Measurements from ENCODE around the gene COLEC12.
"Not testable (repeated sequence)": the region's sequence is repeated elsewhere in the genome, so short reads cannot be mapped to it uniquely, and the experiment has no call there.

COLEC12 gene

DNA sequence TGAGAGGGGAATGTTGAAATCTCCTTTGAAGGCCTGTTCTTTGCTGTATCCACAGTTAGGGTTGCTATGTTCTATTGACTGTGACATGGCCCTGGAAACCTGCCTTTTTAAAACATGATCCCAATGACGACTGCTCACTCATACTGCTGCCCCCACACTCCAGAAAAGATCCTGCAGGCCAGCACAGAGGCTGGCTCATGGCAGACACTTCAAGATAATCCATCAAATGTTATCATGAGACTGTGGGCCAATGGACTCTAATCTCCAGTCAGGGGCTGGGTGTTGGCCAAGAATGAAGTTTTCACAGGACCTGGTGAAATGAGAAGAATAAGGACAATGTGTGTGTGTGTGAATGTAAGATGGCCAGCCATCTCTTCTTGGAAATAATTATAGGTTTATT is 173.7 kb downstream of the COLEC12 start:
- DNase-seq (ENCODE audit: low read depth in 2 of 2) = no peak

DNA sequence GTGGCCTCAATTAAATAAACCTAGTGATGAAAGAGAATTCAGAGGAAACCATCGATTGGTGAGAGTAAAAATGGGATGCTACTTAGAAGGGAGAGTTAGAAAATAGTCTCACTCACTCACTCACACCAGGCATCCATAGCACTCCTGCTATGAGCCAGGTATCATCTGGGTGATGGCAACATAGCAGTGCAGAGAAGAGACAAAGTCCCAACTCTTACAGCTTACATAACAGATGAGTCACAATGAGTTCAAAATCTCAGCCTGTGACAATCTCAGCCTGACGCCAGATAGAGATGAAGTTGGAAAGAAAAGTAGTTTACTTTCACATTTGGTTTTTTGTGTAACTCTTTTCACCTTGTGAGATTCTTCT is 177.3 kb downstream of the COLEC12 start:
- no peak for DNase-seq (ENCODE audit: low read depth in 2 of 2)

DNA sequence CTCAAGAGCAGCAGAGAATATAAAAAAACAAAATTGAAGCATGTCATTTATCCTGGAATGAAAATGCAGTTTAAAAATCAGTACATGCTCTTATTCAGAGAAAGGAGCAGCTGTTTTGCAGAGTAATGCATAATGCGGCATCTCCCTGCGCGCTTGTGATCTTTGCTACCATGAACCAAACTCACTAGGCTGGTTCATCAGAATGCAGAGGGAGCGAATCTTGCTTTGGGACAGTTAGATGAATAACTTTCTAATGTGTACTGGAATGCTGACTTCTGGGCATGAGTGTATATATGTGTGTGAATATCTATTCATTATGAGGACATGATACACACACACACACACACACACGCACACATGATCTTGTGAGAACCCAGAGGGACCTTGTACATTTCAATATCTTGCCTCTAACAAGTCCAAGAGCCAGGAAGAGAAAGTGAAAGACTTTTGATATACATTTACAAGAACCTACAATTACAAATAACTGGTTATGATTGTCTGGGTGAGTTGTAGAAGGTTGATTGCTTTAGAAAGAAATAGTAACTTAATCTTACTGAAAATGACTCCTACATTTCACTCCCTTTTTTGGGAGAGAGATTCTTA is 178.5 kb downstream of the COLEC12 start:
- no peak for DNase-seq (ENCODE audit: low read depth in 2 of 2)

DNA sequence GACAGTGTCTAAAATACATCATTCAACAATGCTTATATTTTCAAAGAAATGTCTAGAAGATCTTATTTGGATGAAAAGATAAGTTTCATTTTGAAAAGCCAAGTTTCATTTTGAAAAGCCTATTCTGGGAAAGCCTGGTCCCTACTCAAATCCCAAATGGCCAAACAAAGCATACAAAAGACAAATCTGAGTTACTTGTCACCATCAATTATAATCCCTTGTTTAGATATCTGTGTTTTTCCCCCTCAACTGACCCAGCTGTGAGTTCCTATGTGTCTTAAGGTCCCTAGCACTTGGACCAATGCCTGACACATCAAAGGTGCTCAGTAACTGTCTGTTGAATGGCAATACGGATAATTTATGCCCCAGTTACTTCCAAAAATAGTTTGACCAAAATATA is 180.3 kb downstream of the COLEC12 start:
- no peak for DNase-seq (ENCODE audit: low read depth in 2 of 2)

DNA sequence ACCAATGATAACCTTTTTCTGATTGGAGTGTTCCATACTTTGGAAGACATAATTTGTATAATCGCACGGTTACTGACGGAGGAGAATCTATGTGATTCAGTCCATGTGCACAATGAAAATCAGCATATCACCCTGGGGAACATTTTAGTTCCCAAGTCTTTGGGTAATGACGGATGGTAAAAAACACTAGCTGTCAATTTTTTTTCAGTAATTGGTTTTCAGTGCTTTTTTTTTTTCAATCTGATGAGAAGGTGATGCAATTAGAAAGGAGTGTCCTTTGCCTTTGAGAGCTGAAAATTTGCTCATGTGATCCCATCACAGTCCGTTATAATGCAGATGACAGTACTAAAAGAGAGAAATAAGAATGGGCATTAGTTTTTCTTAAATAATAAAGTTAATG is 180.8 kb downstream of the COLEC12 start:
- DNase-seq (ENCODE audit: low read depth in 2 of 2) = no peak

DNA sequence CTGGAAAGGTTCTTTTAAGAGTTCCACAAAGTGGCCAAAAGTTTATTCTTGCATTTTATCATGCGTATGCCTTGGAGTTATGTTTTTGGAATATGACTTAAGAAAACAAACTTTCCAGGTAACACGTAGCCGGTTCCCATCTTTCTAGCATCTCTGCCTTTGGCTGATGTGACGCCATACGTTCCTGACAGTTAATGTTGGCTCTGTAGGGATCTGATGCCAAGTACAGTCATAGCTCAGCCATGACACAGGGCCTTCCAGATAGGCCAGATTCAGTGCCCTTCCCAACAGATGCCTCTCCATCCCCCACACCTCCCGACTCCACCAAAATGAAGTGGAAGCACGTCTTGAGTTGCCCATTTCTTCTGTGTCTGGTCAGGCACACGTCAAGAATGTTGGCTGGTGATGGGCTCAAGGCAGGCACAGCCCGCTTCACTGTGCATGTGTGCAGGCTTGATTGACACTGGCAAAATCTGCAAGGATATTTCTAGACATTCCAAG is 181.7 kb downstream of the COLEC12 start:
- no peak for DNase-seq (ENCODE audit: low read depth in 2 of 2)

DNA sequence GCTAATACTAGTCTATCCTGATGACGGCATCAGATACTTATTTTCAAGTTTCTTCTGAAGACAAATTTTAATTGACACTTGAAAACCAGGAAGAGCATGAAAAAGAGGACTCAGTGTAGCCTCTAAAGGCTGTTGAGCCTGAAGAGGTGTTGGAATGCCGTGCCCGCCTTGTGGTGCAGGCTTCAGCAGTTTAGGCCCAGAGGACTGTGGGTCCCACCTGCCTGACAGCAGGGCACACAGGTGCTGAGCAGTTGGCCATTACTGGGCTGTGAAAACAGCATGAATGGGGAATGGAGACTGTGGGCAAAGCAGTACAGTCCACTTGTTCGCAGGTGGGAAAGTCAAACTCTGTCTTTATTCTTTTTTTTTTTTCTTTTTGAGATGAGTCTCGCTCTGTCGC is 182.9 kb downstream of the COLEC12 start:
- no peak for DNase-seq (ENCODE audit: low read depth in 2 of 2)

DNA sequence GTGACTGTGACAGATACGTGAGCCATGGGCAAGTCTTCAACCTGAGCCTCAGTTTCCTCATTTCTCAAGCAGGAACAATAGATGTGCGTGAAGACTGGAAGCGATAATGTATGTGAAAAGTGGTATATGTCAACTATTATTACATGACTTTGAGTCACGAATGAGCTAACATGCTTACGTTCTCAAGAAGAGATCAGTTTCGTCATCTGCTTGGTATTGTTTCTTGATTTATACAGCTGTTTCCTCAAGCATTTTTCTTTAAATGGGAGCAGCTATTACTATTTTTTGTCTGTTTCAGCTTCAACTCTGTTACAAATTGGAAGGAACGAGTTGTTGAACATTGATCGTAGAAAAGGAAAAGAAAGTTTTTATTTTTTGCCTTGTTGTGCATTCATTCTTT is 184.1 kb downstream of the COLEC12 start:
- no peak for DNase-seq (ENCODE audit: low read depth in 2 of 2)

DNA sequence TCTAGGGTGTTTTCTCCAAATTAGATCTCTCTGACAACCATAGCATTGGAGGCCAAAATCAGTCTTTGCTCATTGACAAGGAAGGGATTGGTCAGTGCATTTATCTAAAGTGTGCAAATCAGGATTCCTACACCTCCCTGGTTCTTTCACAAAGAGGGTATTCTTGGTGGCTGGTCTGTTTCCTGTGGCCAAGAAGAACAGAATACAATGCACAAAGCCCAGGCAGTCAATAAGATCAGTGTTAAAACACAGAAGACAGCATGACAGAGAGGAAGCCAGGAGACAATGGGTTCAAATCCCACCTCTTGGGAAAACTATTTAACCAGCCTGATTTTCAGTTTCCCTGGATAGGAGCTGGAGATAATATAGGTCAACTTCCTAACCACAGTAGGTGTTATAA is 186.6 kb downstream of the COLEC12 start:
- no peak for DNase-seq (ENCODE audit: low read depth in 2 of 2)

DNA sequence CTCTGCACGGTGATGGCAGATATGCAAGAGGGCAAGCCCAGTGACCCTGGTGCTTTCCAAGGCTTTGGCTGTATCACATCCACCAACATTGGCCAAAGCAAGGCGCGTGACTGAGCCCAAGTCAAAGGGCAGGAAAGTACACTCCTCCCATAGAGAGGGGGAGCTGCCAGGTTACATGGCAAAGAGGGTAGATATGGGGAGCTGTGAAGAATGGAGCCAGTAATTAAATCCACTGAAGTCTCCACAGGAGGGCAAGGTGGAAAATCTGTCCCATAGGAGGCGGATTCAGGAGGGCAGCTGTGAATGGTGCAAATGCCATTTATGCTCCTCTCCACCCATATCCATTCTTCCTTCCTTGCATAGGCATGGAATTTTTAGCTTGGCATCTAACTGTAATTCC is 188.1 kb downstream of the COLEC12 start:
- DNase-seq (ENCODE audit: low read depth in 2 of 2) = no peak

DNA sequence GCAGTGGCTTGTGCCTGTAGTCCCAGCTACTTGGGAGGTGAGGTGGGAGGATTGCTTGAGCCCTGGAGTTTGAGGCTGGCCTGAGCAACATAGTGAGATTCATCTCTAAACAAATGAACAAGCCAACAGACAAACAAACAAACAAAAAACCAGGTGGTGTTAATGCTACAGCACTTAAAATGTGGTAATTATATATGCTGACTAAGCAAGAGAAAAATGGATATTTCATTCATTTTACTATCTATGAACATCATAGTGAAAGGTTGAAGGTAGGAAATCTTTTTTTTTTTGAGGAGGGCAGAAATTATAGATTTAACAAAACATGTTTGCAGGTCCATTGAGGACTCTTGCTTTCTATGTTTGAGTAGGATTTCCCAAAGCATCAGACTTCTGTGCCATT is 190.5 kb downstream of the COLEC12 start:
- no peak for DNase-seq (ENCODE audit: low read depth in 2 of 2)

DNA sequence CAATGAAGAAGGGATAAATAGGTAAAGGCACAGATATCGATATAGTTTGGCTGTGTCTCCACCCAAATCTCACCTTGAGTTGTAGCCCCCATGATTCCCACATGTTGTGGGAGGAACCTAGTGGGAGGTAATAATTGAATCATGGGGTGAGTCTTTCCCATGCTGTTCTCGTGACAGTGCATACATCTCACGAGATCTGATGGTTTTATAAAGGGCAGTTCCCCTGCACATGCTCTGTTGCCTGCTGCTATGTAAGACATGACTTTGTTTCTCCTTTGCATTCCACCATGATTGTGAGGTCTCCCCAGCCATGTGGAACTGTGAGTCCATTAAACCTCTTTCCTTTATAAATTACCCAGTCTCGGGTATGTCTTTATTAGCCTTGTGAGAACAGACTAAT is 192.4 kb downstream of the COLEC12 start:
- DNase-seq (ENCODE audit: low read depth in 2 of 2) = not testable (repeated sequence)

DNA sequence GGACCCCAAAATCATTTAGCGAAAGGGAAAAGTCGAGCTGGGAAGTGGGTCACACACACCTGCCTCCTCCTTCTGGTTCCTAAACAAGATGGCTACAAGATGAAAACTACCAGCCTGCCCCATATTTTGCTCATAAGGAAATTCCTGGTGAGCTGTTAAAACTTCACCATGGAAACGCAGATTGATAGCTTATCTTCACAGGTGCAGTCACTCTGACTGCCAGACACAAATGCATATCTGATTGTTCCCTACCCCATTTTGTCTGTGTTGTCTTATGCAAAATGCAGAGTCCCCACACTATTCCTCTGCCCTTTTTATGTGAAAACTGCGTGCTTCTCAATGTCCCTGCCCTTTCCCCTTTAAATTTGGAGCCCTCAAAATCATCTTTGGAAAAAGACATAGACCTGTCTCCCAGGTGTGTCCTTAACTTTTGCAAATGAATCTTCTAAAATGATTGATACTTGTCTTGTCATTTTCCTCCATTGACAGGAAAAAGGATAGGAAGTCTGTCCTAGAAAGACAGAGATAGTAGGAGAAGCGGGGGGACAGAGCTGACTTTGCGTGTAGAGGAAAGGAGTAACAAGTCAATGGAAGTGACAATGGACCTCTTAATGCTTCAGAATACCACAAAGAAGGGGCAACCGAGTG is 193.8 kb downstream of the COLEC12 start:
- no peak for DNase-seq (ENCODE audit: low read depth in 2 of 2)

DNA sequence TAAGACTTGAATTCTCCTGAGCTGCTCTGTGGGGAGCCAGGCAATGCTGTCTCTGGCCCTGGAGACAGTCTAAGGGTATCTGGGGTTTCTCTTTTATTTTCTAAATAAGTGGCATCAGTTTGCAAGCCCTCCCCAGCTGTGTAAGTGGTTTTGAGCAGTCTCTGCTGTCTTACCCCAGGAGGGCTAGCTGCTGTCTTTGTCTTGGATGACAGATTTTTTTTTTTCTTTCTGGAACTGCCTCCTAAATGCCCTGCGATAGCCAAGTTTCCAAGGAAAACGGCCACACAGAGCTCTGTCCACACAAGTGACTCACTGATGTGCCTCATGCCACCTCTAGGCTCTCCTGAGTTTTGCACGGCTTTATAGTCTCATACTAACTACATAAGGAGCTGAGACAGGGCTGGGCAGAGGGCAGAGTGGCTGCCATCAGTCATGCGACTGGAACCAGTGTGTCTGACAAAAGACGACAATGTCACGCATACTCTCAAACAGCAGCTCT is 195.4 kb downstream of the COLEC12 start:
- no peak for DNase-seq (ENCODE audit: low read depth in 2 of 2)

DNA sequence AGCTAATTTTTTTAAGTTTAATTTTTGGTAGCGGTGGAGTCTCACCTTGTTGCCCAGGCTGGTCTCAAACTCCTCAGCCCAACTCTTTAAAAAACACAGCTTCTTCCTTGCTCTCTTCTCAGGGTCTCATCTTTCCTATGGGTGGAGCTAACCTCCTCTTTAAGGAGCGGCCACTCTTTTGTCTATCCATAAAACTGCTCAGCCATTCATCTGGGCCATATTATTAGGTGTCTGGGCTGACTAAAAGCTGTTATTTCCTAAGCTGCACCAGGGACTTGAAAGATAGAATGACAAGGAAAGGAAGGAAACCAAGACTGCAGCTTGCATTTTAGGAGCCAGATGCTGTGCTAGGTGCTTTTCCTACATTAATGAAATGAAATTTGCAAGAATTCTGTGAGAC is 196.9 kb downstream of the COLEC12 start:
- DNase-seq (ENCODE audit: low read depth in 2 of 2) = no peak

DNA sequence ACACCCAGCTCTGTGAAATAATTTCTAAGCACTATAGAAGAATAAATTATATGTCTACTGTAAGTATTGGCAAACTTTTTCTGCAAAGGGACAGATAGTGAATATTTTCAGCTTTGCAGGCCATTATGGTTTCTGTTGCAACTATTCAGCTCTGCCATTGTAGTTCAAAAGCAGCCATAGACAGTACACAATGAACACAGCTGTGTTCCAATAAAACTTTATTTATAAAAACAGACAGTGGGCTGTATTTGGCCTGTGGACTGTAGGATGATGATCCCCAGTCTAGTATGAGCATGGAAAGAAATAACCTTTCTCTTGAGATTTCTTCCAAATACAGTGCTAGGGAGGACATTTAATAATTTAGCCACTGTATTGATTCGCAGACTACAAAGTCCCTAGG is 197.5 kb downstream of the COLEC12 start:
- no peak for DNase-seq (ENCODE audit: low read depth in 2 of 2)

DNA sequence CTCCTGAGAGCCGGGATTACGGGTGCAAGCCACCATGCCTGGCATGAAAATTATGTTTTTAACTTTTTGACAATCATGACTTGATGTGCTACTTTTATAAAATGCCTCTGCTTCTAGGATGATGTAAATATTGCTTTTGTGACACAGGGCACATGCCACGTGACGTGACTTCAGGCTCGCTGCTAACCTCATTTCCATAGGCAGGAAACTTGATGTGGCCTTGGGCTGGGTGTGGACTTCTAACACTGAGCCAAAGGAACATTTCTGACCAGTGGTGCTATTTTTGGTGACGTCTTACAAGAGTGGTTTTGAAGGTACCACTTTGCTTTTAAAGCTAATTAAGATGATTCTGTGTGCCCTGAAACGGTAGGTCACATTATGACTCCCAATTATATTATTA is 198.4 kb downstream of the COLEC12 start:
- DNase-seq (ENCODE audit: low read depth in 2 of 2) = no peak

DNA sequence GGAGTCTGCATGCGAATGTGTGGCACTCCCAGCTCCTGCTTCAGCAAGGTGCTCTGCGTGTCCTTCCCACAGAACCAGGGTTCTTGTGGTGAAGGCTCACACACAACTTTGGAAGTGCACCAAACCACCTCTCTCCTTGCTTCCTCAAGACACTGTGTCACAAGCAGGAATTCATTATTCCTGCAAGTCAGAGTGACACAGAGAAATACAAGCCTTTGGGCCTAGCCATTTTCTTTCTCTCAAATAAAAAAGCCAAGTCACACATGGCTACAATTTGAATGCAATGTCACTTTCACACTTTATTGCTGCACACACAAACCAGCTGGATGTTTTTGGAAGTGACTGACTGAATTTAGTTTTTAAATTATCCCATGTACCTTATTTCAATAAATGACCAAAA is 202.6 kb downstream of the COLEC12 start:
- no peak for DNase-seq (ENCODE audit: low read depth in 2 of 2)

DNA sequence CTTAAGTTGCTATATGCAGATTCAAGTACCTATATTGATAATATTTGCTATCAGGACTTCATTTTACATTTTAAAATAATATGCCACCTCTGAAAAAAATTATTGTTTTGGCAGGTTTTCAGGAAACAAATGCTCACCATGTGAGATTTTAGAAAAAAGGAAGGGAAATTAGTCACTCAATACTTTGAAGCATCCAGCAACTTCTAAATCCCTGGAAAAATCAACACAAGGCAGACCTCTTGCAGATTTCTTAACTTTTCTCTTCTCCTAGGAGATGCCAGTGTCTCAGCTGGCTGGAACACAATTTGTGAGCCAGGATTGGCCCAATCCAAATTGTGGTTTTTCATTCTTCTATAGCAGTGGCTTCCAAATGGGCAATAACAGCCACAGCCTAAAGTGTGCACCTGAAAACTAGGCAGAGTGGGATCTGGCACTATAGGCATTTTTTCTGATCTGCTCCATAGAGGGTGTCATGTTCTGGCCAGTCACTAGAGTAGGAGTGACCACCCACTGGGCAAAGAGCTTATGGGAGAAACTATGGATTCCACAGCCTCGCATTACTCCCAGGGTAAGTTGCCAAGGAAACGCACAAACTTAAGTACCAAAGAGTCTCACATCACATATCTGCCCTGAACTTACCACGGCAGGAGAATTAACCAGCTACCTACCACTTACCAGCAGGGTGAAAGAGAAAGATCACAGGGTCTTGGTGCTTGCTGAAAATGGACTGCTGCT is 204.6 kb downstream of the COLEC12 start:
- DNase-seq (ENCODE audit: low read depth in 2 of 2) = no peak

DNA sequence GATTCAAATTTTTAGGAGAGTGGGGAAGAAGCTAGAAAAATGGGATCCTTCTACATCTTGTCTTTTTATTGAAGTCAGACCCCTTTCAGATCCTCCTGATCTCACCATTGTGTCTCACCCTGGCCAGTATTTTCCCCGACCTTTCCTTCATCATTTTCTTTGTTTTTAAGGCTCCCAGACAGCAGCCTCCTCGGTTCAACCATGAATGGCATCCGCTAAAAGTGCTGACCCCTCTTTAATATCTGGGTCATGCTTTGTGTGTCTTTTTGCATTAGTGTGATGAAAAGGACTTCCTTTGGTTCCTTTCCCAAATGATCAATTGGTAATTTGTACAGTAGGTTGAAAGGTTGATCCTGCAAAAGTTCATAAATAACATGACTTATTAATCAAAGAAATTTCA is 205.9 kb downstream of the COLEC12 start:
- DNase-seq (ENCODE audit: low read depth in 2 of 2) = no peak

DNA sequence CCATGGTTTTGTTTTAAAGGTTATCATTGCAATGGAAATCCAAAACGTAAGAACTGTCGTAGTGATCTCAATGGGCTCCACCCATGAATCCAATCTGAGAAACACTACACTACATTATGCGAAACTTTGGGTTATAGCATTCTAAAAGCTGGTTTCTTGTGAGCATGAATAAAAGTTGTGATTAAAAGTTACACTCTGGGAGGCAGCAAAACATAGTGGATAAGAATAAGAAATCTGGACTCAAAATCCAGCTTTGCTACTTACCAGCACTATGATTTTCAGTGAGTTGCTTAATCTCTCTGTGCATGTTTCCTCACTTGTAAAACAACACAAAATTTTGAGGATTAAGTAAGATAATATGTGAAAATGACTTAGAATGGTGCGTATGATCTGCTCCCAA is 207.0 kb downstream of the COLEC12 start:
- DNase-seq (ENCODE audit: low read depth in 2 of 2) = no peak

DNA sequence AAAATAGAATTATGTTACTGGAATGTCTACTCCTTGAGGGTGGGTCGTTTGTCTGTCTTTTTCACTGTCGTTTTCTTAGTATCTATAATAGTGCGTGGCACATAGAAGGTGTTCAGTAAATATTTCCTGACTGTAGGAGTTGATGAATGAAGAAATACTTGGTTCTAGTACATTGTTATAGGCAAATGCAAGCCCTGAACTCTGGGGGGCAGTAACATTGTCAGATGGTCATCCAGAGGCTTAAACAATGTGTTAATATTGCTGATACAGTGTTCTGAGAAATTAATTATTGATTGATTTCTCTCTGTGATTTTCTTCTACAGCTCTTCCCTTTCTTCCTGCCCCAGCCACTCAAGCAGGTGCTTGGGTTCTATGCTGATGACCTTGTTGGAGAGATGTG is 208.2 kb downstream of the COLEC12 start:
- no peak for DNase-seq (ENCODE audit: low read depth in 2 of 2)

DNA sequence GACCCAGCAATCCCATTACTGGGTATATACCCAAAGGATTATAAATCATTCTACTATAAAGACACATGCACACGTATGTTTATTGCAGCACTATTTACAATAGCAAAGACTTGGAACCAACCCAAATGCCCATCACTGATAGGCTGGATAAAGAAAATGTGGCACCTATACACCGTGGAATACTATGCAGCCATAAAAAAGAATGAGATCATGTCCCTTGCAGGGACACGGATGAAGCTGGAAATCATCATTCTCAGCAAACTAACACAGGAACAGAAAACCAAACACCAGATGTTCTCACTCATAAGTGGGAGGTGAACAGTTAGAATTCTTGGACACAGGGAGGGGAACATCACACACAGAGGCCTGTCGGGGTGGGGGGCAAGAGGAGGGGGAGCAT is 210.5 kb downstream of the COLEC12 start:
- not testable (repeated sequence) for DNase-seq (ENCODE audit: low read depth in 2 of 2)

All from activated CD4-positive, alpha-beta T cell treated with anti-CD3 and anti-CD28 coated beads for 24 hours (primary cell).